OCI-LY7 (cell line): ENCODE measurements around the gene PTGDS. TPM values are rescaled to one million over a fixed set of nuclear protein-coding genes. Genes with fewer than 3 reads are reported as not detected.

Source experiments
- BruUV-seq: library from RNA; stranded (reverse); fragments of 400-500 nt; replicated peaks from 2 replicates; lab custom pipeline; 2021; lab: Mats Ljungman, UMichigan
- CTCF ChIA-PET: fragments of 300-600 bp; sonication (Branson Sonifier 250); formaldehyde crosslinking; loops from one replicate; lab custom pipeline; 2022; ENCODE audit warnings: antibody characterized with exemption; ENCODE audit not compliant: unreplicated experiment; lab: Charles Lee
- POLR2A ChIA-PET: fragments of 300-600 bp; sonication (Branson Sonifier 250); formaldehyde crosslinking; loops from one replicate; lab custom pipeline; 2022; ENCODE audit warnings: antibody characterized with exemption; lab: Charles Lee
- DNase-seq: peaks from one replicate; pipeline ENCODE4 v3.0.0-alpha.2; 2015; ENCODE audit warnings: low spot score
- H2AFZ ChIP-seq: fragments of 200-600 bp; sonication (generic), shearing (Covaris generic); 2 replicates; pipeline ENCODE4 v1.6.1; 2014; ENCODE audit warnings: mild to moderate bottlenecking, antibody characterized with exemption, low read length, moderate library complexity
- H3K27ac ChIP-seq: fragments of 200-600 bp; sonication (generic); 2 replicates; pipeline ENCODE4 v1.5.1; 2014; ENCODE audit warnings: mixed run types, low read depth, mild to moderate bottlenecking, moderate library complexity, low read length, inconsistent platforms; ENCODE audit not compliant: poor library complexity, severe bottlenecking
- H3K36me3 ChIP-seq: fragments of 200-600 bp; sonication (generic); 2 replicates; pipeline ENCODE4 v1.6.1; 2014; ENCODE audit warnings: mild to moderate bottlenecking, antibody characterized with exemption, low read length, moderate library complexity, mixed read lengths; ENCODE audit not compliant: insufficient read depth
- H3K4me1 ChIP-seq: fragments of 200-600 bp; sonication (generic); 2 replicates; pipeline ENCODE4 v1.5.1; 2014; ENCODE audit warnings: mild to moderate bottlenecking, low read length; ENCODE audit not compliant: insufficient read depth, poor library complexity, severe bottlenecking
- H3K4me2 ChIP-seq: fragments of 200-600 bp; sonication (generic); 2 replicates; pipeline ENCODE4 v1.6.1; 2014; ENCODE audit warnings: mild to moderate bottlenecking, low read length
- H3K4me3 ChIP-seq: fragments of 200-600 bp; sonication (generic); 2 replicates; pipeline ENCODE4 v1.5.1; 2014; ENCODE audit warnings: mild to moderate bottlenecking, low read depth, low read length; ENCODE audit not compliant: poor library complexity, severe bottlenecking
- H3K79me2 ChIP-seq: fragments of 200-600 bp; sonication (generic); 2 replicates; pipeline ENCODE4 v1.6.1; 2016; ENCODE audit warnings: low read depth, mild to moderate bottlenecking, low read length, moderate library complexity, mixed read lengths; ENCODE audit not compliant: insufficient read depth
- H3K9me2 ChIP-seq: fragments of 200-600 bp; sonication (generic); 2 replicates; pipeline ENCODE4 v1.6.1; 2016; ENCODE audit warnings: mild to moderate bottlenecking, low read length, mixed read lengths; ENCODE audit not compliant: insufficient read depth
- H3K9me3 ChIP-seq: fragments of 200-600 bp; sonication (generic); 2 replicates; pipeline ENCODE4 v1.6.1; 2014; ENCODE audit warnings: mild to moderate bottlenecking, mixed run types, low read length, mixed read lengths
- H4K20me1 ChIP-seq: fragments of 200-600 bp; sonication (generic); 2 replicates; pipeline ENCODE4 v1.6.1; 2014; ENCODE audit warnings: mild to moderate bottlenecking, antibody characterized with exemption, low read length, moderate library complexity, mixed read lengths; ENCODE audit not compliant: insufficient read depth
- EZH2phosphoT487 ChIP-seq: fragments of 200-600 bp; sonication (generic); IDR thresholded peaks from 2 replicates; pipeline ENCODE4 v1.6.1; 2018; ENCODE audit warnings: low read depth, borderline replicate concordance, mild to moderate bottlenecking, mixed run types, antibody characterized with exemption, low read length, moderate library complexity, mixed read lengths
- intact Hi-C: fragments of 100-400 bp; cut with micrococcal nuclease; formaldehyde crosslinking; loops from one replicate; pipeline ENCODE4 v1.10.0; 2022; ENCODE audit not compliant: unreplicated experiment
- total RNA-seq, 2 experiments: library from RNA; depleted of rRNA in 1 of 2; stranded (reverse); fragments of >200 nt in 1 of 2; shearing (Covaris generic) in 1 of 2; gene quantifications; 2 replicates each; pipeline ENCODE4 v1.2.3, GENCODE V29; 2014 to 2022
- TF ChIP-seq, protein P1 (sequence below): fragments of 200-600 bp; sonication (generic); conservative IDR thresholded peaks from 2 replicates; pipeline ENCODE4 v1.5.1; 2014; ENCODE audit warnings: mild to moderate bottlenecking, antibody characterized with exemption, low read length, moderate library complexity, mixed read lengths

Gene PTGDS
- total RNA-seq, 2 experiments from 2014 or later = not detected

DNA sequence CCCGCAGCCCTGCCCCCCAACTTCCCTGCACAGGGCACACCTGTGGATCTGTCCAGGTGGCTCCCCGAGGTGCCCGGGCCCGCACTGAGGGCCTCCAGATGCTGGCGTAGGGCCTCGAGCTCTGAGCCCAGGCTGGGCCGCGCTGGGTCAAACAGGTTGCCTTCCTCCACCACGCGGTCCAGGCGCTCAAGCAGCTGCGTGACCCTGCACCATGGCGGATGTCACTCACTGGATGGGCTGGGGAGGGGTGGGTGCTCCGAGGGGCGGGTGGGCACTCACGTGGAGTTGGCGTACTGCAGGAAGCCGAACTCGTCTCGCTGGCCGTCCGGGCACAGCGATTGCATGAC is 45.3 kb downstream of the PTGDS start:
- POLR2A ChIA-PET = interaction anchor here (0.8 kb wide), 1 partner anchor 212 kb away, joined by 3 read pairs; no protein-coding TSS in a partner anchor
- H4K20me1 ChIP-seq = no peaks in the 10 kb centered on the region
- CTCF ChIA-PET = interaction anchor here (0.9 kb wide), 1 partner anchor 13 kb away, joined by 3 read pairs; no protein-coding TSS in a partner anchor
- TF ChIP-seq, protein P1, sequence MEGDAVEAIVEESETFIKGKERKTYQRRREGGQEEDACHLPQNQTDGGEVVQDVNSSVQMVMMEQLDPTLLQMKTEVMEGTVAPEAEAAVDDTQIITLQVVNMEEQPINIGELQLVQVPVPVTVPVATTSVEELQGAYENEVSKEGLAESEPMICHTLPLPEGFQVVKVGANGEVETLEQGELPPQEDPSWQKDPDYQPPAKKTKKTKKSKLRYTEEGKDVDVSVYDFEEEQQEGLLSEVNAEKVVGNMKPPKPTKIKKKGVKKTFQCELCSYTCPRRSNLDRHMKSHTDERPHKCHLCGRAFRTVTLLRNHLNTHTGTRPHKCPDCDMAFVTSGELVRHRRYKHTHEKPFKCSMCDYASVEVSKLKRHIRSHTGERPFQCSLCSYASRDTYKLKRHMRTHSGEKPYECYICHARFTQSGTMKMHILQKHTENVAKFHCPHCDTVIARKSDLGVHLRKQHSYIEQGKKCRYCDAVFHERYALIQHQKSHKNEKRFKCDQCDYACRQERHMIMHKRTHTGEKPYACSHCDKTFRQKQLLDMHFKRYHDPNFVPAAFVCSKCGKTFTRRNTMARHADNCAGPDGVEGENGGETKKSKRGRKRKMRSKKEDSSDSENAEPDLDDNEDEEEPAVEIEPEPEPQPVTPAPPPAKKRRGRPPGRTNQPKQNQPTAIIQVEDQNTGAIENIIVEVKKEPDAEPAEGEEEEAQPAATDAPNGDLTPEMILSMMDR = no peak
- no peak for TF ChIP-seq EZH2phosphoT487
- H3K4me1 ChIP-seq = peaks cover 26% of the 10 kb centered on the region
- intact Hi-C loops = no loop called here
- H3K9me2 ChIP-seq = no peaks in the 10 kb centered on the region
- no peaks in the 10 kb centered on the region for H3K36me3 ChIP-seq
- H3K79me2 ChIP-seq = no peaks in the 10 kb centered on the region
- BruUV-seq = no TSS peak
- no peaks in the 10 kb centered on the region for H3K9me3 ChIP-seq
- H3K4me2 ChIP-seq = no peak overlapping the region
- DNase-seq = no peak
- no peak overlapping the region for H3K27ac ChIP-seq
- no peak overlapping the region for H2AFZ ChIP-seq
- H3K4me3 ChIP-seq = no peak overlapping the region

DNA sequence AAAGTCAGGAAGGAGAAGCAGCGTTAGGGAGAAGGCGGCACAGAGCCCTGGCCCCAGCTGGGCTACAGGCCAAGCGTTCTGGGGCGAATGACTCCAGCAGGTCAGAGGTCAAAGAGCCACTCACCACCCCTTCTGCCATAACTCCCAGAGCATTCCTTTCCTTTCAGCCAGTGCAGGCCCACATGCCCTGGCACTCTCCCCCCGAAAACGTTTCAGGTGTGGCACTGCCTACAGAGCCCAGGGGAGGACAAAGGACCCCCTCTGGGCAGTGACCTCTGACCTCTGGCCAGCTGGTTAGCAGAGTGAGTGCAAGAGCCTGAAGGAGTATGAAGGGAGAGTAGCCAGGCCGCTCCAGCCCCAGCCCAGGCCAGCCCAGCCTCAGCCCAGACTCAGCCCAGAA is 45.9 kb downstream of the PTGDS start:
- Histone ChIP-seq H4K20me1 (no peaks in the 10 kb centered on the region), H3K79me2 (no peaks in the 10 kb centered on the region), H3K4me3 (no peak overlapping the region), H2AFZ (no peak overlapping the region), H3K9me3 (no peaks in the 10 kb centered on the region), H3K4me1 (peaks cover 26% of the 10 kb centered on the region), H3K36me3 (no peaks in the 10 kb centered on the region), H3K9me2 (no peaks in the 10 kb centered on the region), H3K4me2 (no peak overlapping the region), H3K27ac (no peak overlapping the region)
- CTCF ChIA-PET = no interaction called here
- TF ChIP-seq, protein P1 = no peak
- no peak for TF ChIP-seq EZH2phosphoT487
- POLR2A ChIA-PET = no interaction called here
- no TSS peak for BruUV-seq
- intact Hi-C loops = no loop called here
- DNase-seq = no peak

DNA sequence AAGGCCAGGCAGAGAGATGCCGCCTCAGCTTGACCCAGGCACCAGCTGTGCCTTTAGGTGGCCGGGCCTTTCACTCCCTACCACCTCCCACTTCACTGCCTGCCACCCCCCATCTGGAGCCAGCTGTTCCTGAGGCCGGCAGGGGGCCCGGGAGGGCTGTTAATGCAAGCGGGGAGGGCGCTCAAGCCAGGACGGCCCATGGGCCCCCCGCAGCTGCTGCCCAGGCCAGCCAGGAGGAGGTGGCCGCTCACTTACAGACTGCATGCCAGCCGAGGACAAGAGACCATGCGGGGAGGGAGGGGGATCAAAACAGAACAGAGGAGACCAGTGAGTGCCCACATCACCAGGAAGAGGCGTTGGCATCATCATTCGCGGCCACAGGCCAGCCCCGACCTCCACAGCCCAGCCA is 46.3 kb downstream of the PTGDS start:
- peaks cover 28% of the 10 kb centered on the region for H3K4me1 ChIP-seq
- no peak overlapping the region for H3K4me2 ChIP-seq
- H4K20me1 ChIP-seq = no peaks in the 10 kb centered on the region
- no peak overlapping the region for H3K27ac ChIP-seq
- no TSS peak for BruUV-seq
- POLR2A ChIA-PET = no interaction called here
- intact Hi-C loops = no loop called here
- no peak overlapping the region for H2AFZ ChIP-seq
- H3K36me3 ChIP-seq = no peaks in the 10 kb centered on the region
- no peaks in the 10 kb centered on the region for H3K79me2 ChIP-seq
- H3K4me3 ChIP-seq = no peak overlapping the region
- H3K9me2 ChIP-seq = no peaks in the 10 kb centered on the region
- no peaks in the 10 kb centered on the region for H3K9me3 ChIP-seq
- CTCF ChIA-PET = no interaction called here
- TF ChIP-seq, protein P1 = no peak
- TF ChIP-seq EZH2phosphoT487 = no peak
- DNase-seq = no peak
